GM12878 (cell line): ENCODE data around the gene KLF4. TPM values are rescaled to one million over a fixed set of nuclear protein-coding genes. Genes with fewer than 3 reads are reported as not detected.

Experiments
- ATAC-seq: fragments of 200-7000 bp; cut with Tn5 transposase; 3 replicates; pipeline ENCODE4 v1.9.1; 2020; ENCODE audit warnings: mild to moderate bottlenecking, moderate library complexity
- BruUV-seq: library from RNA; stranded (reverse); fragments of 400-500 nt; replicated peaks from 2 replicates; lab custom pipeline; 2021; lab: Mats Ljungman, UMichigan
- CTCF ChIA-PET: fragments of 300-600 bp; sonication (Branson Sonifier 250); formaldehyde crosslinking; extraction: SDS; loops from one replicate; lab custom pipeline; 2021; ENCODE audit warnings: inconsistent platforms; lab: Yijun Ruan, JAX
- POLR2A ChIA-PET: fragments of 350-600 bp; formaldehyde crosslinking; extraction: SDS; loops from one replicate; lab custom pipeline; 2021; ENCODE audit warnings: inconsistent platforms; lab: Charles Lee
- RAD21 ChIA-PET: fragments of 300-600 bp; sonication (Branson Sonifier 250); formaldehyde crosslinking; loops from one replicate; lab custom pipeline; 2023; ENCODE audit warnings: antibody characterized with exemption; ENCODE audit not compliant: unreplicated experiment; lab: Charles Lee
- SMC1A ChIA-PET: fragments of 300-600 bp; sonication (Branson Sonifier 250); formaldehyde crosslinking; loops from one replicate; lab custom pipeline; 2023; ENCODE audit not compliant: unreplicated experiment, uncharacterized antibody; lab: Charles Lee
- DNase-seq: peaks from one replicate; pipeline ENCODE4 v3.0.0-alpha.2; 2011; ENCODE audit warnings: low read depth, low spot score
- FAIRE-seq: peaks from 3 replicates; lab custom pipeline; 2011; peaks lifted over from hg19 to GRCh38; lab: Jason Lieb, UNC
- H2AFZ ChIP-seq: 2 replicates; pipeline ENCODE4 v1.6.0; 2011; ENCODE audit warnings: low read depth, low read length, control low read depth; ENCODE audit not compliant: control insufficient read depth
- H3K27ac ChIP-seq: 2 replicates; pipeline ENCODE4 v1.5.1; 2011; ENCODE audit warnings: control low read depth; ENCODE audit not compliant: control insufficient read depth, insufficient read depth
- H3K27me3 ChIP-seq, 2 experiments: replicated peaks in 1 of 2; 2 replicates each; pipeline versions ENCODE4 v1.6.0 to v1.6.1; 2011; ENCODE audit warnings: low read length in 1 of 2; ENCODE audit not compliant: control insufficient read depth in 2 of 2, insufficient read depth in 2 of 2
- H3K36me3 ChIP-seq, 2 experiments: 2 replicates each; pipeline ENCODE4 v1.5.1; 2011; ENCODE audit warnings: low read length in 1 of 2; ENCODE audit not compliant: control insufficient read depth in 2 of 2, insufficient read depth in 2 of 2
- H3K4me1 ChIP-seq: 2 replicates; pipeline ENCODE4 v1.6.1; 2011; ENCODE audit warnings: mild to moderate bottlenecking, low read length, moderate library complexity, mixed read lengths; ENCODE audit not compliant: control insufficient read depth, insufficient read depth
- H3K4me2 ChIP-seq: 2 replicates; pipeline ENCODE4 v1.6.0; 2011; ENCODE audit warnings: control low read depth; ENCODE audit not compliant: control insufficient read depth, insufficient read depth
- H3K4me3 ChIP-seq: fragments of 200-600 bp; sonication (generic); 2 replicates; pipeline ENCODE4 v1.5.1; 2016
- H3K79me2 ChIP-seq: 2 replicates; pipeline ENCODE4 v1.6.0; 2011; ENCODE audit warnings: low read length; ENCODE audit not compliant: control insufficient read depth, insufficient read depth
- H3K9ac ChIP-seq: 2 replicates; pipeline ENCODE4 v1.8.0; 2011; ENCODE audit warnings: low read length, control low read depth, mixed read lengths; ENCODE audit not compliant: control insufficient read depth, insufficient read depth
- H3K9me3 ChIP-seq: replicated peaks from 3 replicates; pipeline ENCODE4 v1.5.1; 2011; ENCODE audit warnings: mild to moderate bottlenecking, low read length; ENCODE audit not compliant: control insufficient read depth, insufficient read depth
- H4K20me1 ChIP-seq: 2 replicates; pipeline ENCODE4 v1.6.0; 2011; ENCODE audit not compliant: control insufficient read depth, insufficient read depth
- EP300 ChIP-seq, 2 experiments: fragments of 150-350 bp in 1 of 2; IDR thresholded peaks; 2 replicates each; pipeline ENCODE4 v1.6.1; 2011 to 2012; ENCODE audit warnings: low read depth in 2 of 2, low read length in 2 of 2, borderline replicate concordance in 1 of 2, improper control_type of control experiment in 1 of 2, inconsistent platforms in 1 of 2; ENCODE audit not compliant: control insufficient read depth in 1 of 2
- IRF4 ChIP-seq: IDR thresholded peaks from 2 replicates; pipeline ENCODE4 v1.6.1; 2011; ENCODE audit warnings: low read depth, low read length
- POLR2A ChIP-seq: IDR thresholded peaks from 2 replicates; pipeline ENCODE4 v1.6.1; 2011; ENCODE audit warnings: low read depth, mild to moderate bottlenecking, low read length
- POLR2AphosphoS2 ChIP-seq: IDR thresholded peaks from 2 replicates; pipeline ENCODE4 v1.6.1; 2011; ENCODE audit warnings: low read depth, mild to moderate bottlenecking, low read length, improper control_type of control experiment, moderate library complexity
- RELA ChIP-seq: fragments of 450-650 bp; IDR thresholded peaks from 2 replicates; pipeline ENCODE4 v1.8.0; 2014; ENCODE audit warnings: borderline replicate concordance; ENCODE audit not compliant: partially characterized antibody
- SIX5 ChIP-seq: IDR thresholded peaks from 2 replicates; pipeline ENCODE4 v1.6.1; 2011; ENCODE audit warnings: mild to moderate bottlenecking, low read depth, low read length, moderate library complexity; ENCODE audit not compliant: severe bottlenecking
- SPI1 ChIP-seq: IDR thresholded peaks from 2 replicates; pipeline ENCODE4 v1.6.1; 2011; ENCODE audit warnings: low read depth, mild to moderate bottlenecking, low read length, moderate library complexity, borderline replicate concordance; ENCODE audit not compliant: insufficient read depth
- YBX1 ChIP-seq: fragments of 450-650 bp; IDR thresholded peaks from 2 replicates; pipeline ENCODE4 v1.6.1; 2016; ENCODE audit warnings: antibody characterized with exemption
- ZNF207 ChIP-seq: fragments of 450-650 bp; IDR thresholded peaks from 2 replicates; pipeline ENCODE4 v1.6.1; 2014; ENCODE audit warnings: antibody characterized with exemption, mild to moderate bottlenecking, borderline replicate concordance
- WGBS: methylation state at CpG from one replicate; pipeline ENCODE4 v1.1.6; 2016; ENCODE audit warnings: low lambda C conversion rate; ENCODE audit not compliant: insufficient replicate concordance, insufficient coverage; ENCODE audit errors: missing lambda C conversion rate; 5-methylcytosine and 5-hydroxymethylcytosine counted together
- in situ Hi-C: fragments of 300-500 bp; cut with MboI; formaldehyde crosslinking; loops from 9 replicates; pipeline ENCODE4 v1.14.3; 2018; ENCODE audit warnings: mixed read lengths
- intact Hi-C: fragments of 100-400 bp; cut with micrococcal nuclease; formaldehyde crosslinking; loops from one replicate; pipeline ENCODE4 v1.14.2; 2022; ENCODE audit not compliant: unreplicated experiment
- polyA plus RNA-seq, 11 experiments: library from polyadenylated mRNA; depleted of rRNA in 4 of 11; unstranded in 6 of 11; stranded (reverse) in 5 of 11; fragments of >200 nt; fragmentation: Nextera tagmentation in 4 of 11; fragmentation: Illumina TruSeq in 1 of 11; extraction: Ambion mirVana in 4 of 11; extraction: Trizol in 1 of 11; gene quantifications; 1 replicate in 1 of 11; 2 replicates in 10 of 11; pipeline versions ENCODE4 v1.2.1 to v1.2.3, GENCODE V29; 2011 to 2016; ENCODE audit warnings: inconsistent platforms in 2 of 11, missing spikeins in 2 of 11, low read depth in 1 of 11
- total RNA-seq, 4 experiments: library from RNA; depleted of rRNA in 3 of 4; stranded (reverse); fragments of >200 nt in 3 of 4; fragmentation: Illumina TruSeq in 1 of 4; extraction: Trizol in 1 of 4; gene quantifications; 2 replicates each; pipeline versions ENCODE4 v1.2.1 to v1.2.3, GENCODE V29; 2013 to 2021
- TF ChIP-seq, protein P1 (sequence below): fragments of 450-650 bp; IDR thresholded peaks from 2 replicates; pipeline ENCODE4 v1.6.1; 2017; ENCODE audit warnings: mild to moderate bottlenecking
- TF ChIP-seq, protein P2 (sequence below): fragments of 450-650 bp; formaldehyde crosslinking; IDR thresholded peaks from 2 replicates; pipeline ENCODE4 v1.5.0; 2022; ENCODE audit warnings: mild to moderate bottlenecking, missing genetic modification characterization
- TF ChIP-seq, protein P3 (sequence below): IDR thresholded peaks from 2 replicates; pipeline ENCODE4 v1.6.1; 2011; ENCODE audit warnings: low read depth, low read length, improper control_type of control experiment, borderline replicate concordance

The KLF4 gene
- total and polyA plus RNA-seq, 10 of the 15 experiments (the other 5 are each of a cell fraction or from before 2014, with no cell fraction given) = 0.03 to 0.40 (median 0.10) TPM; not detected in 1

DNA sequence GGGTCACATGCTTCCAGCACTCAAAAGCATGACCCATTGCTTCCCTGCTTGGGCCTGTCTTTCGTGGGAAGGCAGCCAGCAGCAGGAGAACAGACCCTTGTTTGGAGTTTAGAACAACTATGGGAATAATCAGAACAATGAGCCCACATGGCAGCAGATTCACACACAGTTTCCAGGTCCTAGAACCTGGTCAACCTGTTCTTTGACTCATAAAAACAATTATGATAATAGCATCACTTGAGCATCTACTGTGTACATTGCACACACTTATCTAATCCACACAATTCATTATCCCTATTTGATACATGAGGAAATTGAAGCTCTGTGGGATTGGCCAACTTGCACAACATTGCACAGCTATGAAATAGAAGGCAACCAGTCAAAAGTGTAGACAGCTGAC is 41.7 kb downstream of the KLF4 start:
- intact Hi-C loops = no loop called here
- no peak for ATAC-seq
- no TSS peak for BruUV-seq
- Histone ChIP-seq H3K4me3 (no peak overlapping the region), H4K20me1 (no peaks in the 10 kb centered on the region), H3K27ac (no peak overlapping the region), H2AFZ (no peak overlapping the region), H3K36me3 (no peaks in the 10 kb centered on the region), H3K79me2 (no peaks in the 10 kb centered on the region), H3K27me3 (no peaks in the 10 kb centered on the region; a peak in 1 of 4 replicates), H3K9ac (no peak overlapping the region), H3K4me1 (no peaks in the 10 kb centered on the region), H3K9me3 (no peaks in the 10 kb centered on the region), H3K4me2 (no peak overlapping the region)
- SMC1A ChIA-PET = interaction anchor here (1.6 kb wide), 1 partner anchor 9 kb away, joined by 4 read pairs; no protein-coding TSS in a partner anchor
- in situ Hi-C loops = no loop called here
- POLR2A ChIA-PET = no interaction called here
- RAD21 ChIA-PET = interaction anchor here (1.1 kb wide), 1 partner anchor 9 kb away, joined by 3 read pairs; no protein-coding TSS in a partner anchor
- CTCF ChIA-PET = interaction anchor here (0.9 to 1.7 kb wide), 2 partner anchors 20 to 22 kb away, joined by 3 to 8 read pairs; no protein-coding TSS in a partner anchor
- FAIRE-seq = no peak
- no peak for DNase-seq
- WGBS = 0% methylated on average over 1 of the region's 1 CpG
- no peak for TF ChIP-seq IRF4
- no peak for TF ChIP-seq SIX5
- TF ChIP-seq, protein P1, sequence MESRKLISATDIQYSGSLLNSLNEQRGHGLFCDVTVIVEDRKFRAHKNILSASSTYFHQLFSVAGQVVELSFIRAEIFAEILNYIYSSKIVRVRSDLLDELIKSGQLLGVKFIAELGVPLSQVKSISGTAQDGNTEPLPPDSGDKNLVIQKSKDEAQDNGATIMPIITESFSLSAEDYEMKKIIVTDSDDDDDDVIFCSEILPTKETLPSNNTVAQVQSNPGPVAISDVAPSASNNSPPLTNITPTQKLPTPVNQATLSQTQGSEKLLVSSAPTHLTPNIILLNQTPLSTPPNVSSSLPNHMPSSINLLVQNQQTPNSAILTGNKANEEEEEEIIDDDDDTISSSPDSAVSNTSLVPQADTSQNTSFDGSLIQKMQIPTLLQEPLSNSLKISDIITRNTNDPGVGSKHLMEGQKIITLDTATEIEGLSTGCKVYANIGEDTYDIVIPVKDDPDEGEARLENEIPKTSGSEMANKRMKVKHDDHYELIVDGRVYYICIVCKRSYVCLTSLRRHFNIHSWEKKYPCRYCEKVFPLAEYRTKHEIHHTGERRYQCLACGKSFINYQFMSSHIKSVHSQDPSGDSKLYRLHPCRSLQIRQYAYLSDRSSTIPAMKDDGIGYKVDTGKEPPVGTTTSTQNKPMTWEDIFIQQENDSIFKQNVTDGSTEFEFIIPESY = no peak
- TF ChIP-seq SPI1 = no peak
- TF ChIP-seq POLR2AphosphoS2 = no peak
- TF ChIP-seq RELA = no peak
- no peak for TF ChIP-seq EP300 (IDR thresholded peaks at IDR 0.05; ENCODE audit: borderline replicate concordance in 1 of 2, control insufficient read depth in 1 of 2, low read depth in 2 of 2, low read length in 2 of 2)
- TF ChIP-seq, protein P2, sequence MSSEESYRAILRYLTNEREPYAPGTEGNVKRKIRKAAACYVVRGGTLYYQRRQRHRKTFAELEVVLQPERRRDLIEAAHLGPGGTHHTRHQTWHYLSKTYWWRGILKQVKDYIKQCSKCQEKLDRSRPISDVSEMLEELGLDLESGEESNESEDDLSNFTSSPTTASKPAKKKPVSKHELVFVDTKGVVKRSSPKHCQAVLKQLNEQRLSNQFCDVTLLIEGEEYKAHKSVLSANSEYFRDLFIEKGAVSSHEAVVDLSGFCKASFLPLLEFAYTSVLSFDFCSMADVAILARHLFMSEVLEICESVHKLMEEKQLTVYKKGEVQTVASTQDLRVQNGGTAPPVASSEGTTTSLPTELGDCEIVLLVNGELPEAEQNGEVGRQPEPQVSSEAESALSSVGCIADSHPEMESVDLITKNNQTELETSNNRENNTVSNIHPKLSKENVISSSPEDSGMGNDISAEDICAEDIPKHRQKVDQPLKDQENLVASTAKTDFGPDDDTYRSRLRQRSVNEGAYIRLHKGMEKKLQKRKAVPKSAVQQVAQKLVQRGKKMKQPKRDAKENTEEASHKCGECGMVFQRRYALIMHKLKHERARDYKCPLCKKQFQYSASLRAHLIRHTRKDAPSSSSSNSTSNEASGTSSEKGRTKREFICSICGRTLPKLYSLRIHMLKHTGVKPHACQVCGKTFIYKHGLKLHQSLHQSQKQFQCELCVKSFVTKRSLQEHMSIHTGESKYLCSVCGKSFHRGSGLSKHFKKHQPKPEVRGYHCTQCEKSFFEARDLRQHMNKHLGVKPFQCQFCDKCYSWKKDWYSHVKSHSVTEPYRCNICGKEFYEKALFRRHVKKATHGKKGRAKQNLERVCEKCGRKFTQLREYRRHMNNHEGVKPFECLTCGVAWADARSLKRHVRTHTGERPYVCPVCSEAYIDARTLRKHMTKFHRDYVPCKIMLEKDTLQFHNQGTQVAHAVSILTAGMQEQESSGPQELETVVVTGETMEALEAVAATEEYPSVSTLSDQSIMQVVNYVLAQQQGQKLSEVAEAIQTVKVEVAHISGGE (CRISPR knock-in tag) = no peak
- TF ChIP-seq POLR2A = no peak
- TF ChIP-seq YBX1 = no peak
- TF ChIP-seq, protein P3, sequence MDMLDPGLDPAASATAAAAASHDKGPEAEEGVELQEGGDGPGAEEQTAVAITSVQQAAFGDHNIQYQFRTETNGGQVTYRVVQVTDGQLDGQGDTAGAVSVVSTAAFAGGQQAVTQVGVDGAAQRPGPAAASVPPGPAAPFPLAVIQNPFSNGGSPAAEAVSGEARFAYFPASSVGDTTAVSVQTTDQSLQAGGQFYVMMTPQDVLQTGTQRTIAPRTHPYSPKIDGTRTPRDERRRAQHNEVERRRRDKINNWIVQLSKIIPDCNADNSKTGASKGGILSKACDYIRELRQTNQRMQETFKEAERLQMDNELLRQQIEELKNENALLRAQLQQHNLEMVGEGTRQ = no peak
- TF ChIP-seq ZNF207 = no peak
- TF ChIP-seq, all 136 proteins: peak for 0
